NOMO-1 treated with DMSO at 0.1 percent for 48 hours (cell line): ENCODE measurements around the gene RERE.
A peak's percentile ranks its signal among the peaks of the same experiment; 100 is the strongest.

Experiments
- DNase-seq: peaks from one replicate; lab custom pipeline; 2025; ENCODE audit not compliant: unreplicated experiment; lab: John Stamatoyannopoulos, UW

The RERE gene

DNA sequence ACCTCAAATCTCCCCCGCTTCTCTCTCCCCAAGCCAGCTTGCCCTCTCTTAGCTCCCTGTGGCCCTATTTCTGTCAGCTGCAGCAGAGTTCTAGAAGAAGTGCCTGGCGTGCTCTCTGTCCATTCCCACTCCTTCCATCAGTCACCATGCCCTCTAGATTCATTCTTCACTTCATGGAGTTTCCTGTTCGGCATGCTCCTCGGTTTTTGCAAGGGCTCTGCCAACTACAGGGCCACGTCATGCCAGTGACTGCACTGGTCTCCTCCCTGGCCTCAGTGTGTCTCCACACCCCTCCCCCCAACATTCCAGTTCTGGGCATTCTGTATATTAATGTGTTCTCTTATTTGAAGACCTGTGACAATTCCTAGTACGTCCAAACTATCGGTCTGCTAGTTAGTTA, 385.7 kb downstream of the RERE start:
- no peak for DNase-seq

DNA sequence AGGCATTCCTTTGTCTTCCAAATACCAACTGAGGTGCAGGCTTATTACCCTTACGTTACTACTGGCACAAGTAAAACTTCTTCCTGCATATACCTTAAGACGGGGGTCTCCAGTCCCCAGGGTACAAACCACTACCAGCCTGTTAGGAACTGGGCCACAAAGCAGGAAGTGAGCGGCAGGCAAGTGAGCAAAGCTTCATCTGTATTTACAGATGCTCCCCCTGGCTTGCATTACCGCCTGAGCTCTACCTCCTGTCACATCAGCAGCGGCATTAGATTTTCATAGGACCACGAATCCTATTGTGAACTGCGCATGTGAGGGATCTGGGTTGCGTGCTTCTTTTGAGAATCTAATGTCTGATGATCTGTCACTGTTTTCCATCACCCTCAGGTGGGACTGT, 386.4 kb downstream of the RERE start:
- no peak for DNase-seq

DNA sequence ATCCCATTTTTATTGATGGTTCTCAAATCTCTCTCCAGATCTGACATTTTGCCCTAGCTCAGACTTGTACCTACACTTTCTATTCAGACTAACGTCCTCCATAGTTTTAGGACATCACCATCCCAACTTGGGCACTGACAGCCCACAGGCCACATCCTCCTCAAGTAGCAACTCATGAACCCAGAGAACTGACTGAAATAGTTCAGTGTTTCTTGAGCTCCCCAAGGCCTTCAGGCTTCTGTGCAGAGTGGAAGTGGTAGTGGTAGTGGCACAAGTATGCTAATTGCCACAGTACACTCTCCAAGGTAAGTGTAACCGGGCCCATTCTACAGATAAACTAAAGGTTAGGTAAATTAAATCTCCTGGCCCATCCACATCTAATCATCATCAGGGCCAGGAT, 387.0 kb downstream of the RERE start:
- DNase-seq, result no peak

GRCh38 chr1:8429549-8430110, 387.8 kb downstream of the RERE start:
- DNase-seq, result no peak

GRCh38 chr1:8428441-8428840, 389.0 kb downstream of the RERE start:
- DNase-seq, result no peak

DNA sequence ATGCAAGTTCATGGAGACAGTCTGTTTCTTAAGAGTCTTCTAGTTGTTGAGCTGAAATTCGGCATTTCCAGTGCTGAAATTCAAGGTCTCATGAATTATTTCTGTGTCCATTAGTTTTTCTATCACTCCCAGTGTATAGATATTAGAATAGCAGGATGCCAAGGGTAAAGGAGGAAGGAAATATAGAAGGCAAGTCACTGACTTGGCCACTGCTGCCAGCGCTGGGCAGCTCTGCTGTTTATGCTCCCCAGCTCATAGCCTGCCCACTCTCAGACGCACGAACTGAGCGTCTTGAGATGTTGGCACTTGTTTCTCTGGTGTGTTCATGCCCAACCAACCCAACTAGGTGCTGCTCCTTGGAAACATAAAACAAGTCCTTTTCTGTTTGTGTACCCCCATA, 389.5 kb downstream of the RERE start:
- DNase-seq, result no peak

GRCh38 chr1:8427493-8427892, 389.9 kb downstream of the RERE start:
- peak; percentile 93 for DNase-seq

- DNase-seq, result no peak
Measured at GRCh38 chr1:8426996-8427395, 390.4 kb downstream of the RERE start.

- no peak for DNase-seq
Measured at GRCh38 chr1:8425781-8426161, 391.7 kb downstream of the RERE start.

DNA sequence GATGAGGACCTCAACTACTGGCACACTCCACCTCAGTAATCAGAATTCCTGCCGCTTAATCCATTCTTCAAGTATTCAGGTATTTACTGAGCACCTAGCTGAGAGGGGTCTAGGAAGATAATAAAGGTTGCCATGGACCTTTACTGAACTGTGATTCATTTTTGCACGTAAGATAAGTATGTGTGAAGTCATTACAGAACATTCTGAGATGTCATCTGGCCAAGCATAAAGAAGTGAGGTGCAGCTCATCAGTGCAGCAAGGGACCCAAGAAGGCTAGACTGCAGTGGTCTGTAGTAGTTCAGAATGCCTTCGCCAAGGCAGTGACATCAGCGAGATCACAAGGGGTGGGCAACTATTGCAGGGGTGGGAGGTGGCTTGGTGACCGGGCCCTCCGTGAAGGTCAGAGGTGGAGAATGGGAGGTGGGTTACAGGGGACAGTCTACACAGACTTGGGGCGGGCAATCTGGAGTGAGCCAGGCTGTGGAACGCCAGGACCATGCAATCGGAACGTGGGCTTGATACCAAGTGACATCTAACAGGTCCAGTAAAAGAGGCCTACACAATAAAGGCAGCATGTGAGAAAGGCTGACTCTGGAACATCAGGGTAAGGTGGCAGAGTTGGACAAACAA, 392.2 kb downstream of the RERE start:
- no peak for DNase-seq

DNA sequence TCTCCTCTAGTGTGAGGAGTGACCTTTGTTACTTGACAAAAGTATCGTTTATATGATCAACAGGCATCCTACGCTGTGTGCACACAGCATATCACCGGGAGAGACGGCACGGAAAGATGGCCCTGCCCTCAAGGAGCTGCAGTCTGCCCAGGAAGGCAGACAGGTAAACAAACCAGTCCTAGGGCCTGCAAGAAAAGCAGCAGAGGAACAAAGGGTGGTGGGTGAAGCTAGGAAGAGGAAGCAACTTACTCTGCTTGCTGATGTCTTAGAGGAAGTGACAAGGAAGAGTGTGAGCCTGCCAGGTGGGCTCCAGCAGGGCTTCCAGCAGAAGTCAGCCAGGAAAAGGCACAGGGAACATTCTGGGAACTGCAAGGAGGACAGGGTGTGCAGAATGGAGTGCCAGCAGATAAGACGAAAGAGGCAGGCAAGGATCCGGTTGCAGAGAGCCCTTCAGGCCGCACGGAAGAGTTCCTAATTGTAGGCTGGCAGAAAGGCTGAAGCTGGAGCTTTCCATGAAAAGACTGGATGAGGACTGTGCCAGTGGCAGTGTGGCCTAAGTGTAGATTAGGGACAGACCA, 392.8 kb downstream of the RERE start:
- DNase-seq, result peak; percentile 50

GRCh38 chr1:8423692-8424538, 393.5 kb downstream of the RERE start:
- DNase-seq, result no peak

DNA sequence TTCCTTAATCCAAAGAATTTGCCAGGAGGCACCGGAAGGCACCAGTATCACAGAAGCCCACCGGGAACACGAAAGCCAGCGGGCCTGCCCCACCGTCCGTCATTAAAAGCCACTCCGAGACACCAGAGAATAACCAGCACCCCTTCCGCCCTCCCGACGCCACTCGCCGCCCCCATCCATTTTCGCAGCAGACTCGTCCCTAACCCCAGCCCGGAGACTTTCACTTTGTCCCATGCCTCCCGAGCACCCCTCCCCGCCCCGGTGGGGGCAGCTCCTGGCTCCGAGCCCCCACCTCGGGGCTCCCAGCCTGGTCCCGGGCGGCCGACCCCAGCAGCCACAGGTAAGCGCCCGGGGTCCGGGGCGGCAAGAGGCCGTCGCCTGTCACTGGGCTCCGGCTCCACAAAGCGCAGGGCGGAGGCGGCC, 394.2 kb downstream of the RERE start:
- no peak for DNase-seq

- DNase-seq, result no peak
Measured at GRCh38 chr1:8422510-8423268, 394.8 kb downstream of the RERE start.

DNA sequence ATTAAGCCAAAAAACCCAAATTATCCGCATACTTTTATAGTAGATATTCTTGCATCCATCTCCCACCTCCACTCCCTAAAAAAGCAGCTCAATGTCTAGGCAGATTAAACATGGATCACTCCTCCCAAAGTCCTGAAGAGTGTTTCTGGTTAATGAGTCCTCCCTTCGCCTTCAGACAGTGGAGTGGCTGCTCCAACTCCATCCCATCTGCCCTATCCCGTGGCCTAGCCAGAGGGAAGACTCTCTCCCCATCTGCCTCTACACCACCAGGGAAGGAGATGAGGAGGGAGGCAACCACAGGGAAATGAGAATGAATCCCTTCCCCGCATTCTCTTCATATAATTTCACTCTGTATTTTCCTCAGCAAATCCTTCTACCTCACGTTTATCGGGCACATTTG, 395.7 kb downstream of the RERE start:
- DNase-seq, result no peak

GRCh38 chr1:8420318-8420717, 397.1 kb downstream of the RERE start:
- no peak for DNase-seq

DNA sequence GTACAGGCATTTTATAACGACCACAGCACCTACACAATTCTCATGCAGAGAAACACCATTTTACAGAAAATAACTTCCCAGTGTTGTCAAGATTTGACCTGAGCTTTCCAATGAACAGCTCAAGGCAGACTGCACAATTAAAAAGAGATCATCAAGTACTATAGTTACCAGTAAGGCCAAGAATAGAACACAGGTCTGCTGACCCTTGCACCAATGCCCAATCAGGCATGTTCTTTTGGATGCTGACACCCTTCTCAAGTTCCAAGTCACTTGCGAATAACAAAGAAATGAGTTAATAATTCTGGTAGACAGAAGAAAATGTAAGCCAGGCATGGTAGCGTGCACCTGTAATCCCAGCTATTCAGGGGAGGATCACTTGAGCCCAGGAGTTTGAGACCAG, 397.6 kb downstream of the RERE start:
- DNase-seq, result no peak

GRCh38 chr1:8419172-8419571, 398.3 kb downstream of the RERE start:
- DNase-seq, result no peak

GRCh38 chr1:8418301-8418700, 399.1 kb downstream of the RERE start:
- DNase-seq, result no peak

DNA sequence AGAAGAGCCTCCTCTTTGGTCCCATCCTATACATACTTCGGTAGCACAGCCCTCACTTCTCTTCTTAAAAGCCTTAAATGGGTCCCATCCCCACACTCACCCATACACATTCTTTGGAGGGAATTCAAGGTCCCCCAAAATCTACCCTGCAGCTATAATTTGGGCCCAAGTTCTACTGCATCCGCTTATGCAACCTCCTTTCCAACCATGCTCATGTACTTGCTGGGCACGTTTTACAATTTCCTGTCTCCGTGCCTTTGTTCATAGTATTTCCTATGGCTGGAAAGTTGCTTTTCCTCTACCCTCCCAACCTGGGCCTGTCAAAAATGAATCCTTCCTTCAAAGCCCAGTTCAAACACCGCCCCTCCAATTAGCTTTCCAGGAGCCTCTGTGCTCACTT, 399.8 kb downstream of the RERE start:
- no peak for DNase-seq

GRCh38 chr1:8416881-8417280, 400.6 kb downstream of the RERE start:
- no peak for DNase-seq
